Measurements from ENCODE around the gene ACTBL2. TPM values are rescaled to one million over a fixed set of nuclear protein-coding genes. Genes with fewer than 3 reads are reported as not detected.

ACTBL2 gene
- total RNA-seq, 1 experiment from 2014 or later: not detected

GRCh38 chr5:57445705-57446037 is 36.9 kb downstream of the ACTBL2 start (continued):
- TF ChIP-seq ZNF425 (CRISPR knock-in tag; conservative IDR thresholded peaks at IDR 0.05) (no peak), SMAD3 (CRISPR knock-in tag; IDR thresholded peaks at IDR 0.05; ENCODE audit: borderline replicate concordance) (no peak), EMX1 (CRISPR knock-in tag; IDR thresholded peaks at IDR 0.05) (no peak)

GRCh38 chr5:57445006-57445704 is 37.5 kb downstream of the ACTBL2 start:
- ATAC-seq: no peak
- Mint-ChIP-seq H3K36me3 (no peaks in the 10 kb centered on the region), H3K4me1 (peaks cover 7% of the 10 kb centered on the region), H3K4me3 (no peak overlapping the region), H3K9me3 (peaks cover 4% of the 10 kb centered on the region), H3K27me3 (ENCODE audit: low read depth) (no peaks in the 10 kb centered on the region; the same call in none of the 2 replicates), H3K27ac (no peak overlapping the region)
- no peak for TF ChIP-seq ZNF281 (CRISPR knock-in tag; IDR thresholded peaks at IDR 0.05)
- TF ChIP-seq ZBTB43 (CRISPR knock-in tag; IDR thresholded peaks at IDR 0.05): no peak
- no peak for TF ChIP-seq RELA (CRISPR knock-in tag; IDR thresholded peaks at IDR 0.05; ENCODE audit: borderline replicate concordance)
- no peak for TF ChIP-seq NFATC4 (CRISPR knock-in tag; IDR thresholded peaks at IDR 0.05)
- TF ChIP-seq ZNF263 (CRISPR knock-in tag; IDR thresholded peaks at IDR 0.05; ENCODE audit: low read depth): no peak
- DNase-seq (ENCODE audit: low spot score): no peak
- POLR2A ChIA-PET: no interaction called here
- CTCF ChIA-PET: no interaction called here

- CTCF ChIA-PET: interaction anchor here (1.5 kb wide), 1 partner anchor 144 kb away, joined by 3 read pairs; no protein-coding TSS in a partner anchor
- H3K27me3 Mint-ChIP-seq (ENCODE audit: low read depth): no peaks in the 10 kb centered on the region; the same call in none of the 2 replicates
- DNase-seq (ENCODE audit: low spot score) (no peak), ATAC-seq (no peak)
- no peaks in the 10 kb centered on the region; the same call in 1 of the 2 replicates for H3K9me3 Mint-ChIP-seq
- H3K27ac Mint-ChIP-seq: no peak overlapping the region
- H3K4me3 Mint-ChIP-seq: no peak overlapping the region
- H3K36me3 Mint-ChIP-seq: no peaks in the 10 kb centered on the region
- H3K4me1 Mint-ChIP-seq: no peaks in the 10 kb centered on the region
- POLR2A ChIA-PET: no interaction called here
- TF ChIP-seq ATF6 (CRISPR knock-in tag; IDR thresholded peaks at IDR 0.05) (no peak), SOX15 (CRISPR knock-in tag; IDR thresholded peaks at IDR 0.05) (no peak), JUN (CRISPR knock-in tag; IDR thresholded peaks at IDR 0.05) (no peak), CTCF (IDR thresholded peaks at IDR 0.05) (no peak), NR1H2 (CRISPR knock-in tag; IDR thresholded peaks at IDR 0.05) (no peak), FOXJ3 (CRISPR knock-in tag; IDR thresholded peaks at IDR 0.05; ENCODE audit: borderline replicate concordance) (no peak), ZNF396 (CRISPR knock-in tag; IDR thresholded peaks at IDR 0.05; ENCODE audit: borderline replicate concordance) (no peak)
Measured at GRCh38 chr5:57442080-57442839, 40.4 kb downstream of the ACTBL2 start.

Measured in WTC11 (cell line).